WTC11 (cell line): ENCODE measurements around the gene PPEF1.

ENCODE experiments used
- ETV6 ChIP-seq: sonication (generic); formaldehyde crosslinking; IDR thresholded peaks from 2 replicates; pipeline ENCODE4 v1.8.1; 2022; ENCODE audit warnings: mild to moderate bottlenecking, missing genetic modification reagents
- GABPB1 ChIP-seq: sonication (generic); formaldehyde crosslinking; IDR thresholded peaks from 2 replicates; pipeline ENCODE4 v1.8.1; 2023; ENCODE audit warnings: mild to moderate bottlenecking, missing genetic modification reagents
- SP1 ChIP-seq: sonication (generic); formaldehyde crosslinking; conservative IDR thresholded peaks from 2 replicates; pipeline ENCODE4 v1.8.1; 2022; ENCODE audit warnings: missing genetic modification reagents
- TEAD4 ChIP-seq: sonication (generic); formaldehyde crosslinking; IDR thresholded peaks from 2 replicates; pipeline ENCODE4 v1.8.0; 2022; ENCODE audit warnings: mild to moderate bottlenecking, missing genetic modification reagents
- ZBTB21 ChIP-seq: sonication (generic); formaldehyde crosslinking; IDR thresholded peaks from 2 replicates; pipeline ENCODE4 v1.8.1; 2023; ENCODE audit warnings: mild to moderate bottlenecking, missing genetic modification reagents, borderline replicate concordance
- TF ChIP-seq, protein P1 (sequence below): sonication (generic); formaldehyde crosslinking; IDR thresholded peaks from 2 replicates; pipeline ENCODE4 v1.8.1; 2023; ENCODE audit warnings: mild to moderate bottlenecking, missing genetic modification reagents, moderate library complexity
- TF ChIP-seq, protein P2 (sequence below): fragments of 200-600 bp; IDR thresholded peaks from 2 replicates; pipeline ENCODE4 v1.8.0; 2022; ENCODE audit warnings: antibody characterized with exemption
- TF ChIP-seq, protein P3 (sequence below): sonication (generic); formaldehyde crosslinking; IDR thresholded peaks from 2 replicates; pipeline ENCODE4 v1.8.1; 2023; ENCODE audit warnings: mild to moderate bottlenecking, missing genetic modification reagents, moderate library complexity
- TF ChIP-seq, protein P4 (sequence below): sonication (generic); formaldehyde crosslinking; IDR thresholded peaks from 2 replicates; pipeline ENCODE4 v1.8.0; 2023; ENCODE audit warnings: mild to moderate bottlenecking, missing genetic modification reagents

DNA sequence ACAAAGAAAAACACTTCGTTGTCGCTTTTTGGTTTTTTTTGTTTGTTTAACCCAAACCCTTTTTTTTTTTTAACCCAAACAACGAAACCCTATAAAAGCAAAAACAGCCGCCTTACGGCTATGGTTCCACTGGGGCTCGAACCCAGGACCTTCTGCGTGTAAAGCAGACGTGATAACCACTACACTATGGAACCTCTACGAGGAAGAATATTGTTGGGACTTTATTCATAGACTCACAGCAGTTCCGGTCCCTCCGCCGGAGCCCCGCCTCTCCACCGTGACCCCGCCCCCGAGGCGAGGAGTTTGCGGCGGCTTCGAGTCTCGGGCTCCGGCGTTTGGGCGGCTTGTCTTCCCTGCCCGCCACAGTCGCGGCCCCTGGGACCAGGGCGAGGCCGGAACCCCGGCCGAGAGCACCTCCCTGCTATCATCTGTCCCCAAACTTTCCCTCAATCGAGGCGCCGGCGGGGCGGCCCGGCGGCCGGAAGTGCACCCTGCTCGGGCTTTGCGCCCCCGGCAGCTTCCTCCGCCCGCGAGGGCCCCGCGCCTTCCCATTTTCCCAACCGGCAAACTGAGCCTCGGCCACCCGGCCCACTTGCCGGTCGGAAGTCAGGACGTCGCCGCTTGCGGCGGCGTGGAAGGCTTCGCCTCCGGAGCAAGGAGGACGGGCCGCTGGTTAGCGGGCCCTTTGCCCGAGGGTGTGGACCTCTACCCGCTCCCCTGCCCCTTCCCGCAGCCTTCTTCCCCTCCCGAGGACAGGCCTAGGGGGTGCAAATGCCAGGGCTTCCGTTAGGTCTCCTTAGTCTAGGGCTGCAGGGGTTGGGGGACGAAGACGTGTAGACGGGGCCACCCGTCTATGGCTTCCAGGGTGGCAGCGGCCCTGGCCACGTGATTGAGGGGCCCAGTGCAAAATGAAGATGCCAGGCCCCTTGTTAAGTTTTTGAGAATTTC, 32.4 kb upstream of the PPEF1 start:
- TF ChIP-seq, protein P1, sequence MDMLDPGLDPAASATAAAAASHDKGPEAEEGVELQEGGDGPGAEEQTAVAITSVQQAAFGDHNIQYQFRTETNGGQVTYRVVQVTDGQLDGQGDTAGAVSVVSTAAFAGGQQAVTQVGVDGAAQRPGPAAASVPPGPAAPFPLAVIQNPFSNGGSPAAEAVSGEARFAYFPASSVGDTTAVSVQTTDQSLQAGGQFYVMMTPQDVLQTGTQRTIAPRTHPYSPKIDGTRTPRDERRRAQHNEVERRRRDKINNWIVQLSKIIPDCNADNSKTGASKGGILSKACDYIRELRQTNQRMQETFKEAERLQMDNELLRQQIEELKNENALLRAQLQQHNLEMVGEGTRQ (CRISPR knock-in tag), result 0 out of 2 replicates have a peak, but pooled peaks have one; percentile 36
- TF ChIP-seq ZBTB21 (CRISPR knock-in tag), result no peak
- TF ChIP-seq, protein P2, sequence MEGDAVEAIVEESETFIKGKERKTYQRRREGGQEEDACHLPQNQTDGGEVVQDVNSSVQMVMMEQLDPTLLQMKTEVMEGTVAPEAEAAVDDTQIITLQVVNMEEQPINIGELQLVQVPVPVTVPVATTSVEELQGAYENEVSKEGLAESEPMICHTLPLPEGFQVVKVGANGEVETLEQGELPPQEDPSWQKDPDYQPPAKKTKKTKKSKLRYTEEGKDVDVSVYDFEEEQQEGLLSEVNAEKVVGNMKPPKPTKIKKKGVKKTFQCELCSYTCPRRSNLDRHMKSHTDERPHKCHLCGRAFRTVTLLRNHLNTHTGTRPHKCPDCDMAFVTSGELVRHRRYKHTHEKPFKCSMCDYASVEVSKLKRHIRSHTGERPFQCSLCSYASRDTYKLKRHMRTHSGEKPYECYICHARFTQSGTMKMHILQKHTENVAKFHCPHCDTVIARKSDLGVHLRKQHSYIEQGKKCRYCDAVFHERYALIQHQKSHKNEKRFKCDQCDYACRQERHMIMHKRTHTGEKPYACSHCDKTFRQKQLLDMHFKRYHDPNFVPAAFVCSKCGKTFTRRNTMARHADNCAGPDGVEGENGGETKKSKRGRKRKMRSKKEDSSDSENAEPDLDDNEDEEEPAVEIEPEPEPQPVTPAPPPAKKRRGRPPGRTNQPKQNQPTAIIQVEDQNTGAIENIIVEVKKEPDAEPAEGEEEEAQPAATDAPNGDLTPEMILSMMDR, result no peak
- TF ChIP-seq TEAD4 (CRISPR knock-in tag), result no peak
- TF ChIP-seq, protein P3, sequence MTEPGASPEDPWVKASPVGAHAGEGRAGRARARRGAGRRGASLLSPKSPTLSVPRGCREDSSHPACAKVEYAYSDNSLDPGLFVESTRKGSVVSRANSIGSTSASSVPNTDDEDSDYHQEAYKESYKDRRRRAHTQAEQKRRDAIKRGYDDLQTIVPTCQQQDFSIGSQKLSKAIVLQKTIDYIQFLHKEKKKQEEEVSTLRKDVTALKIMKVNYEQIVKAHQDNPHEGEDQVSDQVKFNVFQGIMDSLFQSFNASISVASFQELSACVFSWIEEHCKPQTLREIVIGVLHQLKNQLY, result no peak
- TF ChIP-seq SP1, result peak; percentile 59; the same call in 1 of the 2 replicates
- no peak for TF ChIP-seq GABPB1
- TF ChIP-seq, protein P4, sequence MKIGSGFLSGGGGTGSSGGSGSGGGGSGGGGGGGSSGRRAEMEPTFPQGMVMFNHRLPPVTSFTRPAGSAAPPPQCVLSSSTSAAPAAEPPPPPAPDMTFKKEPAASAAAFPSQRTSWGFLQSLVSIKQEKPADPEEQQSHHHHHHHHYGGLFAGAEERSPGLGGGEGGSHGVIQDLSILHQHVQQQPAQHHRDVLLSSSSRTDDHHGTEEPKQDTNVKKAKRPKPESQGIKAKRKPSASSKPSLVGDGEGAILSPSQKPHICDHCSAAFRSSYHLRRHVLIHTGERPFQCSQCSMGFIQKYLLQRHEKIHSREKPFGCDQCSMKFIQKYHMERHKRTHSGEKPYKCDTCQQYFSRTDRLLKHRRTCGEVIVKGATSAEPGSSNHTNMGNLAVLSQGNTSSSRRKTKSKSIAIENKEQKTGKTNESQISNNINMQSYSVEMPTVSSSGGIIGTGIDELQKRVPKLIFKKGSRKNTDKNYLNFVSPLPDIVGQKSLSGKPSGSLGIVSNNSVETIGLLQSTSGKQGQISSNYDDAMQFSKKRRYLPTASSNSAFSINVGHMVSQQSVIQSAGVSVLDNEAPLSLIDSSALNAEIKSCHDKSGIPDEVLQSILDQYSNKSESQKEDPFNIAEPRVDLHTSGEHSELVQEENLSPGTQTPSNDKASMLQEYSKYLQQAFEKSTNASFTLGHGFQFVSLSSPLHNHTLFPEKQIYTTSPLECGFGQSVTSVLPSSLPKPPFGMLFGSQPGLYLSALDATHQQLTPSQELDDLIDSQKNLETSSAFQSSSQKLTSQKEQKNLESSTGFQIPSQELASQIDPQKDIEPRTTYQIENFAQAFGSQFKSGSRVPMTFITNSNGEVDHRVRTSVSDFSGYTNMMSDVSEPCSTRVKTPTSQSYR (CRISPR knock-in tag), result no peak
- TF ChIP-seq ETV6, result no peak
